ENCODE measurements around the gene PDCD2.
A peak's percentile ranks its signal among the peaks of the same experiment; 100 is the strongest.
"Not testable (repeated sequence)": the region's sequence is repeated elsewhere in the genome, so short reads cannot be mapped to it uniquely, and the experiment has no call there.

Gene PDCD2

GRCh38 chr6:170552765-170553533, 31.5 kb downstream of the PDCD2 start, which contains the start of gene PSMB1:
PSMB1 (minus strand) TSS chr6:170553307; CDS start chr6:170553242, 65 bp downstream.
- DNase-seq (ENCODE audit: low read depth) = peak; percentile 65

DNA sequence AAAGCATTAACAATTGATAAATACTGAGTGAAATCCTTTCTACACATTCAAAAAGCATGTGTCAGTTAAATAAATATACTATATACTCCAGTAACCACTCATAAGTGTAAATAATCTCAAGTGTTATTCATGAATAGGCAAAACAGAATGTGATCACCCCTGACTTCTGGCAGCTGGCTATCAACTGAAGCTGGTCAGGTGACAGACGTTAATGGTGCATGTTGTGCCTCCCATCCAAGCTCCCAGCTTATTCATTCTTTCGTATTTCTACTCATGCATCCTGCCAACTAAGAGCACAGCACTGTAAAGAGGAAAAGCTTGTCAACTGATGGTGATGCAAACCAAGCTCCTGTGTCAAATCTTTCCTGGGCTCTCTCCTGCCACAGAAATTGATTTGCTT, 39.0 kb downstream of the PDCD2 start:
- no peak for DNase-seq (ENCODE audit: low read depth)

DNA sequence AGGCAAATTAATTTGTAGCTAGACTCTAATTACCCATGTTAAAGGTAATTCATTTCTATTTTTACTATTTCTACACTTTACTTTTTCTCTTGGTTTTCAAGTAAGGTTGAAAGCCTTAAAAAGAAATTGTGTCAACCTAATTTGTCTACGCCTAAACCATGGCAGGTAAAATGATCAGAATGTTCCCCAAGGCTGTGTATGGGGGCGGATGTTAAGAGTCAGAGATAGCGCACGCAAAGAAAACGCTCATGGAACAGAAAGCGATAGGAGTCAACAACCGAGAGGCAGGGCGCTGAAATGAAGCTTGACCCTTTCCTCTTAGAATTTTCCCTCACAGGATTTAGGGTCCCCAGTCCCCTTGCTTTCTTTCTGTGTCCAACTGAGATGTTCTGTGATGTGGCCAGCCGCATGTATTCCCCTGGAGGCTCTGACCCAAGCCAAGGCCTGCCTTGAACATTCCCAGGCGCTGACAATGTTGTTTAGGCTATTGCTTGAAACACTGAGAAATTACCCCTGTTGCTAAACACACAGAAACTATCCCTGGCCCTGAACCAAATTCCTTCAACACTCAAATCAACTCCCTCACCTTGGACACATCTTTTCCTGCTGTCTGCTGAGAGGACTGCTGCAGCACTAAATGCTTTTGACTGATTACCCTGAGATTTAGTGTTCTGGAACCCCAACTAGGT, 42.3 kb downstream of the PDCD2 start:
- DNase-seq (ENCODE audit: low read depth) = no peak

- DNase-seq (ENCODE audit: low read depth) = no peak
Observed at GRCh38 chr6:170537329-170537728, 47.1 kb downstream of the PDCD2 start.

DNA sequence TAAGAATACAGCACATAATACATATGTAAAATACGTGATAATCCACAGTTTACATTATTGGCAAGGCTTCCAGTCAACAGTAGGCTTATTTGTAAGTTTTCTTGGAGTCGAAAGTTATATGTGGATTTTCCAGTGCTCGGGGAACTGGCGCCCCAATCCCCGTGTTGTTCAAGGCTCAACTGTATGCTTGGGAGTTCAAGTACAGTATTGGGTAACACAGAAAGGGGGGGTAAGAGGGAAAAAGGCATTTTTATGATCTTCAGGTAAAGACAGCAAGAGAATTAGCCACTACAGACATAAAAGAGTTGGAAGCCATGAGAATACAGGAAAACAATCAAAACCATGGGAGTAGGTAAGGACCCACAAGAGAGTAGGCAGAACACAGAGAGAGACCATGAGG, 47.8 kb downstream of the PDCD2 start:
- no peak for DNase-seq (ENCODE audit: low read depth)

DNA sequence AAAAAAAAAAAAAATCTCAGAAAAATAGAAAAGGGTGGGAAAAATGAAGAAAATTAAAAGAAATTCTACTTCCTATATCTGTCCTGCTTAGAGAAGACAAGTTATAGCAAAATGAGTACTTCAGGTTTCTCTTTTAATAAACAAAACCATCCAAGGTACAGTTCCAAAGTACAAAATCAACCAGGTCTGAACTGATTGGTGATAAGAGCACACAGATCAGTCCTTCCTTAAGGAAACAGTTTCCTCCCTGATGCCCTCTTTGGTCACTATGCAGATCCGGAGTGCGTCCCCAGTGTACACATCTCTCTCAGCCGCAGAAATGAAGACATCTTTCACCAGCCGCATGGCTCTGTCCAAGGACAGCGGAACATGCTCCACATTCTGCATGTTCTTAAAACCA, 49.4 kb downstream of the PDCD2 start:
- no peak for DNase-seq (ENCODE audit: low read depth)

GRCh38 chr6:170533792-170534191, 50.6 kb downstream of the PDCD2 start:
- no peak for DNase-seq (ENCODE audit: low read depth)

DNA sequence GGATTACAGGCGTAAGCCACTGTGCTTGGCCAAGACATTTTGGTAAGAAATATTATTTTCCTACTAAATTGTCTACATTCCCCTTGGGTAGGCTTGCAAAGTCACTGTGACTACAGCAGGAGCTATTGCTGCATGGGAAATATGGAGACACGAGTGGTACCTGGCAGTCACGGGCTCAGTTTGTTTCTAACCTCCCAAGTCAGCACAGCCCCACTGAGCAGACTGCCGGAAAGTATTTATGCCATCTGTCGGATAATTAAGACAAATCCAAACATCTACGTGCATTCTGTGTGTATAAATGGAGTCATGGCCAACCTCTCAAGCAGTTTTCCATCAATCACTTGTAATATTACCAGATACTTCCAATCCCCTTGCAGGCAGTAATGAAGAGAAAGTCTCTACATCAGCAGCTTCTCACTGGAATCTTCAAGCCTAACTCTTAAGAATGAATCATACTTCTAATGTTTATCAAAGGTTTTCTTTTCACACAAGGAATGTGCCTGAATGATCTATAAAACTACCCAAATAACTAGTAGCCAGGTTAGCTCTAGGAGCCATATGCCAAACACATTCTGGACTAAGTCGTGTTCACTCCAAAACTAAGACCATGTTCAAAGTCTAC, 51.5 kb downstream of the PDCD2 start:
- no peak for DNase-seq (ENCODE audit: low read depth)

DNA sequence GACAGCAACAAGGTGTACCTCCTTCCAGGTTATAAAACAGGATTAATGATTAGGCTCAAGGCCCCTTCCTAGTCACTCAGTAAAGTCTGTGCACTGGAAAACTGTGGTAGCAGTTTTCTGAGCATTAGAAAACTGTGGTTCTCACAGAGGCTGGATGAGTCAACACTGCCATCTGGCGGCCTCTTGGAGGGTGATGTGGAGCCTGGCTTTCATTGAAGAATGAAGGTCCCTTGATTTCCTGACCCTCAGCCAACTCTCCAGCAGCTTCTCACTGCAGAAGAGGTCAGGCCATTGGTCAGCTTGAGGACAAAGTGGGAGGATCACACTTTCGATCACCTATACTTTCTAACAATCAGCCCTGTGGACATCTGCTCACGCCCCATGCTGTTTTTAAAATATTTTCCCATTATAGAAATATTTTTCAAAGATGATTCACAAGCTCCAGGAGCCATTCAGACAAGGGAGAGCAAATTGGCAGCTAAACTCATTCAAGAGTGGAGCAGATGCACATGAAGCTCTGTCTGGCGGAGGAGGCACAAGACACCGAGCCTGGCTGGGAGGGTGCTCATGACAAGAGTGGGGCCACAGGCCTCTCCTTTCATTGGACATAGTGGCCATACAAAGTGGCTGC, 54.5 kb downstream of the PDCD2 start:
- peak; percentile 12 for DNase-seq (ENCODE audit: low read depth)

DNA sequence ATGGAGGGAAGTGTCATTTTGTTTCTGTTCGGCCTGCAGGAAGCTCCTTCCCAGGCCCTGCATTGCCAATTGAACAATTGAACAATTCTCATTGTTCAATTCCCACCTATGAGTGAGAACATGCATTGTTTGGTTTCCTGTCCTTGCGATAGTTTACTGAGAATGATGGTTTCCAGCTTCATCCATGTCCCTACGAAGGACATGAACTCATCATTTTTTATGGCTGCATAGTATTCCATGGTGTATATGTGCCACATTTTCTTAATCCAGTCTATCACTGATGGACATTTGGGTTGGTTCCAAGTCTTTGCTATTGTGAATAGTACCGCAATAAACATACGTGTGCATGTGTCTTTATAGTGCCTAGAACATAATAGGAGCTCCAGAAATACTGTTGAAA, 56.4 kb downstream of the PDCD2 start:
- not testable (repeated sequence) for DNase-seq (ENCODE audit: low read depth)

DNA sequence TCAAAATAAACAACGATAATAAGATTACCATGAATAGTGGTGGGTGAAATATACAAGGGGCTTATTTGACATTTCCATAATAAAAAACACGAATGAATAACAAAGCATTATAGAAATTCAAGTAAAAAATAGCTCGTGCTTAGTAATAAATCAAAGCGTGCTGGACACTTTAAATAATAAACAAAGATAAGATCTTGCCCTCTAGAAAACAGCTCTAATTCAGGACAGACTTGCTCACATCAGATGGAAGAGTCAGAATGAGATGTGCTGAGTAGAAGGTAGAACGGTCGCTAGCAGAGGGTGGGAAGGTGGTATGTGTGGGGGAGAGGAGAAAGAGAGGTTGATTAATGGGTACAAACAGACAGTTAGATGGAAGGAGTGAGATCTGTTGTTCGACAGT, 58.6 kb downstream of the PDCD2 start:
- DNase-seq (ENCODE audit: low read depth) = no peak
